ENCODE data around the gene NR3C1. TPM values are rescaled to one million over a fixed set of nuclear protein-coding genes. Genes with fewer than 3 reads are reported as not detected.

Gene NR3C1
- total and polyA plus RNA-seq, 2 of the 4 experiments (the other 2 are of a cell fraction) = 13.7 to 77.4 TPM

DNA sequence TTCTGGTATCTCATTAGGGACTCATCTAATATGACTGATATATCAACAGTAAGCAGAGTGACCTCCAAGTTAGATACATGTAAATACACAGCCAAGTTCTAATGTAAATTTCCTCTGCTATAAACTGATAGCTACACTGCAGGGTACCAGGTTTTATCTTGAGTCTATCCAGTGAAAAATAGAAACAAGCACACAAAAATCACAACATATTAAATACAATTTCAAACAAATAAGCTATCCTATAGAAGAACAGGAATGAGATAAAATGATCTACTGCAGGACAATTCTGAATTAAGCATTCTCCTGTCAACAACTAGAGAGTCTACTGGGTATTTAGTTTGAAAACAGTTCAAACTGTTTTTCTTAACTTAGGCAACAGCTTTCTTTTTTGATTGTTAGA is 42.7 kb downstream of the NR3C1 start:
- Histone ChIP-seq H4K5ac (ENCODE audit: low read depth, low read length) (no peak overlapping the region), H3K27ac (ENCODE audit: insufficient read depth, low read length) (no peak overlapping the region), H3K36me3 (ENCODE audit: control insufficient read depth, insufficient read depth, low read length) (peaks cover 2% of the 10 kb centered on the region), H2BK20ac (ENCODE audit: low read depth, low read length) (no peak overlapping the region), H3K18ac (ENCODE audit: low read depth, low read length) (no peak overlapping the region), H2BK15ac (ENCODE audit: low read depth, low read length) (no peak overlapping the region), H3K4ac (ENCODE audit: low read depth, low read length) (no peak overlapping the region), H3K56ac (ENCODE audit: extremely low read depth, insufficient read depth, low read length) (no peak overlapping the region), H2AK9ac (replicated peaks; ENCODE audit: low read depth, low read length, poor library complexity) (no peak overlapping the region), H4K8ac (ENCODE audit: low read depth in 2 of 2, low read length in 2 of 2) (no peak overlapping the region), H3K23ac (ENCODE audit: low read depth, low read length) (no peak overlapping the region), H3K9ac (ENCODE audit: low read depth, low read length) (no peak overlapping the region), H2BK120ac (ENCODE audit: low read depth, low read length) (no peak overlapping the region), H4K91ac (ENCODE audit: insufficient read depth, low read depth, low read length) (no peak overlapping the region), H3K14ac (replicated peaks; ENCODE audit: low read depth, low read length) (no peak overlapping the region; the same call in 1 of the 2 replicates), H2AFZ (replicated peaks; ENCODE audit: low read length, poor library complexity) (no peak overlapping the region), H2BK5ac (ENCODE audit: low read depth, low read length, poor library complexity, severe bottlenecking) (no peak overlapping the region), H2AK5ac (ENCODE audit: low read depth, low read length) (no peak overlapping the region), H3K4me2 (ENCODE audit: low read depth, low read length) (peak overlapping the region; percentile 20; the same call in 1 of the 2 replicates), H3K9me1 (ENCODE audit: insufficient read depth, low read length) (no peaks in the 10 kb centered on the region), H3K4me3 (ENCODE audit: insufficient read depth, low read depth, low read length) (no peak overlapping the region), H3K27me3 (ENCODE audit: control insufficient read depth, insufficient read depth, low read length) (no peaks in the 10 kb centered on the region), H3K4me1 (ENCODE audit: control insufficient read depth, insufficient read depth, low read length) (peaks cover 6% of the 10 kb centered on the region; the same call in 1 of the 2 replicates), H3K9me3 (ENCODE audit: control insufficient read depth, insufficient read depth, low read length) (peaks cover 3% of the 10 kb centered on the region; the same call in 1 of the 2 replicates), H3K79me1 (ENCODE audit: low read depth in 1 of 2, low read length in 2 of 2) (peaks cover 12 to 54% of the 10 kb centered on the region in 2 experiments; a peak in 2 of 4 replicates), H4K20me1 (ENCODE audit: insufficient read depth, low read length) (peaks cover 51% of the 10 kb centered on the region)
- intact Hi-C loops (cut with micrococcal nuclease) = no loop called here
- in situ Hi-C loops (cut with MboI; ENCODE audit: low sequenced_read_pairs) = no loop called here
- DNase-seq = no peak
- BruUV-seq (replicated peaks) = no TSS peak
- ATAC-seq (ENCODE audit: low read depth) = no peak
- TF ChIP-seq, protein P1, sequence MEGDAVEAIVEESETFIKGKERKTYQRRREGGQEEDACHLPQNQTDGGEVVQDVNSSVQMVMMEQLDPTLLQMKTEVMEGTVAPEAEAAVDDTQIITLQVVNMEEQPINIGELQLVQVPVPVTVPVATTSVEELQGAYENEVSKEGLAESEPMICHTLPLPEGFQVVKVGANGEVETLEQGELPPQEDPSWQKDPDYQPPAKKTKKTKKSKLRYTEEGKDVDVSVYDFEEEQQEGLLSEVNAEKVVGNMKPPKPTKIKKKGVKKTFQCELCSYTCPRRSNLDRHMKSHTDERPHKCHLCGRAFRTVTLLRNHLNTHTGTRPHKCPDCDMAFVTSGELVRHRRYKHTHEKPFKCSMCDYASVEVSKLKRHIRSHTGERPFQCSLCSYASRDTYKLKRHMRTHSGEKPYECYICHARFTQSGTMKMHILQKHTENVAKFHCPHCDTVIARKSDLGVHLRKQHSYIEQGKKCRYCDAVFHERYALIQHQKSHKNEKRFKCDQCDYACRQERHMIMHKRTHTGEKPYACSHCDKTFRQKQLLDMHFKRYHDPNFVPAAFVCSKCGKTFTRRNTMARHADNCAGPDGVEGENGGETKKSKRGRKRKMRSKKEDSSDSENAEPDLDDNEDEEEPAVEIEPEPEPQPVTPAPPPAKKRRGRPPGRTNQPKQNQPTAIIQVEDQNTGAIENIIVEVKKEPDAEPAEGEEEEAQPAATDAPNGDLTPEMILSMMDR (conservative IDR thresholded peaks at IDR 0.05; ENCODE audit: low read depth, low read length) = no peak
- TF ChIP-seq RFX5 (IDR thresholded peaks at IDR 0.05; ENCODE audit: low read depth, low read length) (no peak), RCOR1 (IDR thresholded peaks at IDR 0.05; ENCODE audit: insufficient replicate concordance, low read length) (no peak)
- dilution Hi-C loops (cut with HindIII; ENCODE audit: low sequenced_read_pairs, unreplicated experiment) = no loop called here
- POLR2A ChIA-PET (ENCODE audit: unreplicated experiment) = interaction anchor here (0.6 kb wide), 1 partner anchor 382 kb away, joined by 6 read pairs; no protein-coding TSS in a partner anchor
- CTCF ChIA-PET = no interaction called here
